Esophagus squamous epithelium (tissue), 5 donors: ENCODE measurements around the gene BANF1. TPM values are rescaled to one million over a fixed set of nuclear protein-coding genes. Genes with fewer than 3 reads are reported as not detected.
A peak's percentile ranks its signal among the peaks of the same experiment; 100 is the strongest.

Experiments
- DNase-seq: peaks from one replicate; lab custom pipeline; 2025; lab: John Stamatoyannopoulos, UW
- H3K27ac ChIP-seq, 4 donors: fragments of 200-600 bp; sonication (generic); one replicate each; pipeline ENCODE4 v1.5.1; 2016 to 2019; ENCODE audit warnings: mild to moderate bottlenecking in 1 of 4
- H3K27me3 ChIP-seq, 4 donors: fragments of 200-600 bp; sonication (generic); 1 replicate in 3 of 4; 2 replicates in 1 of 4; pipeline versions ENCODE4 v1.5.1 to v1.6.0; 2017 to 2021; ENCODE audit warnings: antibody characterized with exemption in 1 of 4
- H3K36me3 ChIP-seq, 3 donors: fragments of 200-600 bp; sonication (generic); one replicate each; pipeline ENCODE4 v1.5.1; 2016 to 2019
- H3K4me1 ChIP-seq, 3 donors: fragments of 200-600 bp; sonication (generic); one replicate each; pipeline ENCODE4 v1.5.1; 2017 to 2019
- H3K4me3 ChIP-seq, 4 donors: fragments of 200-600 bp; sonication (generic); 1 replicate in 3 of 4; 2 replicates in 1 of 4; pipeline ENCODE4 v1.5.1; 2016 to 2019; ENCODE audit warnings: mild to moderate bottlenecking in 2 of 4, moderate library complexity in 1 of 4
- H3K9me3 ChIP-seq, 3 donors: fragments of 200-600 bp; sonication (generic); one replicate each; pipeline ENCODE4 v1.5.1; 2016 to 2019
- CTCF ChIP-seq, 6 experiments: fragments of 450-650 bp in 4 of 6; fragments of 200-600 bp in 2 of 6; sonication (generic) in 2 of 6; IDR thresholded peaks; one replicate each; pipeline ENCODE4 v1.5.1; 2016 to 2019; ENCODE audit warnings: antibody characterized with exemption in 6 of 6, mild to moderate bottlenecking in 4 of 6, moderate library complexity in 4 of 6
- POLR2A ChIP-seq, 4 donors: fragments of 450-650 bp; IDR thresholded peaks; one replicate each; pipeline ENCODE4 v1.6.1; 2017; ENCODE audit warnings: antibody characterized with exemption in 4 of 4, mild to moderate bottlenecking in 4 of 4, moderate library complexity in 3 of 4
- WGBS, 2 donors: methylation state at CpG; one replicate each; pipeline ENCODE4 v1.1.5; 2018; 5-methylcytosine and 5-hydroxymethylcytosine counted together
- intact Hi-C: fragments of 100-400 bp; cut with DNase I; formaldehyde crosslinking; loops from one replicate; pipeline ENCODE4 v1.15.0; 2022
- total RNA-seq, 4 donors: library from RNA; depleted of rRNA; stranded (reverse); fragments of >200 nt; gene quantifications; one replicate each; pipeline ENCODE4 v1.1.0, GENCODE V29; 2016
- donor health status: DM: yes; HTN: yes; CAD: no.

Gene BANF1
- total RNA-seq, 4 donors from 2014 or later = 29.1 to 52.3 (median 41.9) TPM

- WGBS, 2 donors = 84 to 94% methylated on average over 4 of the region's 5 CpGs
- intact Hi-C loops = no loop called here
- TF ChIP-seq POLR2A (IDR thresholded peaks at IDR 0.05) = no peak
- TF ChIP-seq CTCF (IDR thresholded peaks at IDR 0.05) = no peak
- peak overlapping the region; percentile 87 to 92 (median 92) for H3K27ac ChIP-seq
- H3K4me1 ChIP-seq = peaks cover 15 to 50% (median 18%) of the 10 kb centered on the region in 3 donors
- DNase-seq = no peak
- H3K9me3 ChIP-seq = no peaks in the 10 kb centered on the region
- peaks cover 7 to 27% (median 12%) of the 10 kb centered on the region in 3 donors for H3K36me3 ChIP-seq
- peaks cover 0 to 39% (median 3%) of the 10 kb centered on the region in 4 donors for H3K27me3 ChIP-seq
- no peak overlapping the region for H3K4me3 ChIP-seq
Observed at GRCh38 chr11:66050581-66051231, 48.4 kb downstream of the BANF1 start.

- H3K4me1 ChIP-seq = peaks cover 15 to 53% (median 18%) of the 10 kb centered on the region in 3 donors
- H3K27ac ChIP-seq = peak overlapping the region; percentile 87 to 92 (median 92)
- peak overlapping the region; percentile 88 to 99 (median 94) for H3K4me3 ChIP-seq
- WGBS, 2 donors = 16 to 30% methylated on average over 12 of the region's 12 CpGs
- DNase-seq = no peak
- H3K27me3 ChIP-seq = peaks cover 0 to 33% (median 3%) of the 10 kb centered on the region in 4 donors
- intact Hi-C loops = no loop called here
- TF ChIP-seq POLR2A (IDR thresholded peaks at IDR 0.05) = no peak
- H3K36me3 ChIP-seq = peaks cover 7 to 33% (median 17%) of the 10 kb centered on the region in 3 donors
- H3K9me3 ChIP-seq = no peaks in the 10 kb centered on the region
Observed at GRCh38 chr11:66051371-66051765, 49.1 kb downstream of the BANF1 start.

GRCh38 chr11:66051766-66052663, 49.7 kb downstream of the BANF1 start, which contains the start of gene SF3B2:
Gene SF3B2 (plus strand): TSS chr11:66052364. CDS start chr11:66052385, 21 bp downstream.
- 0 to 2% methylated on average over 6 to 10 of the region's 84 CpGs for WGBS, 2 donors
- H3K9me3 ChIP-seq = no peaks in the 10 kb centered on the region
- intact Hi-C loops = no loop called here
- peak; percentile 93 for DNase-seq
- peaks cover 15 to 53% (median 18%) of the 10 kb centered on the region in 3 donors for H3K4me1 ChIP-seq
- peak within 1 kb of the TSS; percentile 88 to 99 (median 94) for H3K4me3 ChIP-seq
- peaks cover 13 to 40% (median 23%) of the 10 kb centered on the region in 3 donors for H3K36me3 ChIP-seq
- TF ChIP-seq POLR2A (IDR thresholded peaks at IDR 0.05) = peak in 3 of 4 donors; percentile 16 to 60 (median 27)
- TF ChIP-seq CTCF (IDR thresholded peaks at IDR 0.05) = peak in 1 of 6 experiments; percentile 37
- H3K27me3 ChIP-seq = peaks cover 0 to 26% (median 3%) of the 10 kb centered on the region in 4 donors
- peak within 1 kb of the TSS; percentile 87 to 92 (median 92) for H3K27ac ChIP-seq

- H3K27me3 ChIP-seq = peaks cover 0 to 20% (median 3%) of the 10 kb centered on the region in 4 donors
- peak overlapping the region; percentile 88 to 99 (median 94) for H3K4me3 ChIP-seq
- H3K4me1 ChIP-seq = peaks cover 15 to 53% (median 18%) of the 10 kb centered on the region in 3 donors
- no peak for DNase-seq
- intact Hi-C loops = no loop called here
- TF ChIP-seq CTCF (IDR thresholded peaks at IDR 0.05) (no peak), POLR2A (IDR thresholded peaks at IDR 0.05) (no peak)
- 1 to 4% methylated on average over 16 to 17 of the region's 17 CpGs for WGBS, 2 donors
- peaks cover 18 to 46% (median 29%) of the 10 kb centered on the region in 3 donors for H3K36me3 ChIP-seq
- H3K27ac ChIP-seq = peak overlapping the region; percentile 87 to 92 (median 92)
- no peaks in the 10 kb centered on the region for H3K9me3 ChIP-seq
Observed at GRCh38 chr11:66052664-66052982, 50.3 kb downstream of the BANF1 start.

Other genes with a start within 250 kb of the BANF1 start
- gene AP5B1, start 221.5 kb upstream of the BANF1 start, total RNA-seq = 10 to 100 TPM; 16.4 to 38.5 (median 23.3) TPM
- gene OVOL1, start 215.4 kb upstream of the BANF1 start, total RNA-seq = 10 to 100 TPM; 26.5 to 90.9 (median 55.3) TPM
- gene SNX32, start 168.5 kb upstream of the BANF1 start, total RNA-seq = under 1 TPM in 1 of 4 donors, not detected in 3; 0.38 TPM
- 100 to 1,000 TPM; 453 to 833 (median 750) TPM for gene CFL1, start 144.3 kb upstream of the BANF1 start, total RNA-seq
- gene MUS81, start 142.1 kb upstream of the BANF1 start, total RNA-seq = 10 to 100 TPM; 17.6 to 36.2 (median 31.1) TPM
- gene EFEMP2, start 129.7 kb upstream of the BANF1 start, total RNA-seq = 10 to 100 TPM in 2 of 4 donors, 1 to 10 TPM in 2; 3.6 to 29.0 (median 10.2) TPM
- gene CTSW, start 122.7 kb upstream of the BANF1 start, total RNA-seq = 1 to 10 TPM in 3 of 4 donors, under 1 TPM in 1; 0.21 to 3.6 (median 1.8) TPM
- gene FIBP, start 114.0 kb upstream of the BANF1 start, total RNA-seq = 10 to 100 TPM; 35.7 to 60.1 (median 38.4) TPM
- 10 to 100 TPM; 16.0 to 34.3 (median 28.0) TPM for gene CCDC85B, start 111.8 kb upstream of the BANF1 start, total RNA-seq
- 10 to 100 TPM; 11.9 to 72.7 (median 35.6) TPM for gene FOSL1, start 102.1 kb upstream of the BANF1 start, total RNA-seq
- 10 to 100 TPM in 2 of 4 donors, 1 to 10 TPM in 2; 5.8 to 15.6 (median 10.6) TPM for gene C11orf68, start 83.4 kb upstream of the BANF1 start, total RNA-seq
- gene DRAP1, start 83.1 kb upstream of the BANF1 start, total RNA-seq = 100 to 1,000 TPM in 1 of 4 donors, 10 to 100 TPM in 3; 69.6 to 138 (median 76.8) TPM
- gene TSGA10IP, start 57.0 kb upstream of the BANF1 start, total RNA-seq = not detected
- gene SART1, start 40.8 kb upstream of the BANF1 start, total RNA-seq = 10 to 100 TPM; 27.6 to 35.0 (median 33.1) TPM
- gene EIF1AD, start 346 bp upstream of the BANF1 start, total RNA-seq = 10 to 100 TPM; 24.7 to 43.2 (median 30.0) TPM
- gene CST6, start 9.5 kb downstream of the BANF1 start, total RNA-seq = 10 to 100 TPM; 14.6 to 58.5 (median 15.1) TPM
- gene CATSPER1, start 24.0 kb downstream of the BANF1 start, total RNA-seq = not detected
- not detected for gene GAL3ST3, start 46.7 kb downstream of the BANF1 start, total RNA-seq
- gene SF3B2, start 49.9 kb downstream of the BANF1 start, total RNA-seq = 100 to 1,000 TPM in 1 of 4 donors, 10 to 100 TPM in 3; 87.8 to 112 (median 93.5) TPM
- gene PACS1, start 67.8 kb downstream of the BANF1 start, total RNA-seq = 10 to 100 TPM; 17.9 to 37.6 (median 25.4) TPM